K562 (cell line): Measurements from ENCODE around the gene GATAD2B. TPM values are rescaled to one million over a fixed set of nuclear protein-coding genes. Genes with fewer than 3 reads are reported as not detected.

ENCODE experiments used
- ARID4B ChIP-seq: sonication (generic); formaldehyde crosslinking; IDR thresholded peaks from 2 replicates; pipeline ENCODE4 v1.8.0; 2022; ENCODE audit warnings: mild to moderate bottlenecking, missing genetic modification reagents
- CCNT2 ChIP-seq: IDR thresholded peaks from 2 replicates; pipeline ENCODE4 v1.6.1; 2011; ENCODE audit warnings: borderline replicate concordance, low read depth, mild to moderate bottlenecking, moderate library complexity, mixed read lengths, low read length; ENCODE audit not compliant: insufficient read length; ENCODE audit errors: extremely low read depth
- DDX20 ChIP-seq: fragments of 450-650 bp; IDR thresholded peaks from 2 replicates; pipeline ENCODE4 v1.6.1; 2016; ENCODE audit warnings: missing genetic modification characterization, low read depth, mild to moderate bottlenecking, missing compliant biosample characterization, moderate library complexity
- DPF2 ChIP-seq: fragments of 450-650 bp; IDR thresholded peaks from 2 replicates; pipeline ENCODE4 v1.6.1; 2016
- ID3 ChIP-seq, 2 experiments: fragments of 250-450 bp in 1 of 2; fragments of 450-650 bp in 1 of 2; sonication (Bioruptor Pico) in 1 of 2; IDR thresholded peaks; 2 replicates each; pipeline versions ENCODE4 v1.6.1 to v1.8.0; 2016 to 2021; ENCODE audit warnings: mild to moderate bottlenecking in 2 of 2, moderate library complexity in 2 of 2, missing compliant biosample characterization in 1 of 2, missing genetic modification characterization in 1 of 2
- ILF3 ChIP-seq: fragments of 450-650 bp; IDR thresholded peaks from 2 replicates; pipeline ENCODE4 v1.6.1; 2018; ENCODE audit warnings: antibody characterized with exemption, mild to moderate bottlenecking, moderate library complexity, borderline replicate concordance
- NFE2 ChIP-seq: IDR thresholded peaks from 2 replicates; pipeline ENCODE4 v1.6.1; 2014; ENCODE audit warnings: antibody characterized with exemption, low read depth
- NR2F6 ChIP-seq: fragments of 450-650 bp; formaldehyde crosslinking; IDR thresholded peaks from 2 replicates; pipeline ENCODE4 v1.4.0; 2020; ENCODE audit warnings: mild to moderate bottlenecking
- POLR2G ChIP-seq: fragments of 200-400 bp; formaldehyde crosslinking; IDR thresholded peaks from 2 replicates; pipeline ENCODE4 v1.6.1; 2017; ENCODE audit warnings: low read depth, mild to moderate bottlenecking, antibody characterized with exemption, low read length, moderate library complexity
- POU5F1 ChIP-seq: fragments of 150-350 bp; IDR thresholded peaks from 2 replicates; pipeline ENCODE4 v1.6.1; 2014; ENCODE audit warnings: borderline replicate concordance, low read length, low read depth, mild to moderate bottlenecking; ENCODE audit not compliant: partially characterized antibody
- RBBP5 ChIP-seq: fragments of 200-600 bp; sonication (generic); IDR thresholded peaks from 2 replicates; pipeline ENCODE4 v1.6.1; 2012; ENCODE audit warnings: borderline replicate concordance, mild to moderate bottlenecking, low read length, control low read depth, inconsistent platforms; ENCODE audit not compliant: insufficient read depth, poor library complexity, severe bottlenecking
- RFX7 ChIP-seq: fragments of 250-450 bp; sonication (Bioruptor Pico); IDR thresholded peaks from 2 replicates; pipeline ENCODE4 v1.5.1; 2021; ENCODE audit warnings: mild to moderate bottlenecking
- SAFB ChIP-seq: fragments of 200-400 bp; formaldehyde crosslinking; IDR thresholded peaks from 2 replicates; pipeline ENCODE4 v1.6.1; 2017; ENCODE audit warnings: low read depth, low read length, borderline replicate concordance
- SLC30A9 ChIP-seq: fragments of 250-450 bp; sonication (Bioruptor Pico); IDR thresholded peaks from 2 replicates; pipeline ENCODE4 v1.8.0; 2022; ENCODE audit warnings: mild to moderate bottlenecking, moderate library complexity
- SRF ChIP-seq, 2 experiments: fragments of 250-450, 450-650 bp in 1 of 2; sonication (Bioruptor Pico) in 1 of 2; sonication (generic) in 1 of 2; formaldehyde crosslinking; IDR thresholded peaks; 2 replicates each; pipeline versions ENCODE4 v1.5.0 to v1.5.1; 2020 to 2022; ENCODE audit warnings: mild to moderate bottlenecking in 1 of 2, missing genetic modification reagents in 1 of 2
- ZBTB9 ChIP-seq: fragments of 450-650 bp; formaldehyde crosslinking; IDR thresholded peaks from 2 replicates; pipeline ENCODE4 v1.4.0; 2020; ENCODE audit warnings: mild to moderate bottlenecking, moderate library complexity
- ZNF224 ChIP-seq: sonication (generic); formaldehyde crosslinking; IDR thresholded peaks from 2 replicates; pipeline ENCODE4 v1.8.0; 2022; ENCODE audit warnings: mild to moderate bottlenecking, missing genetic modification reagents
- ZNF668 ChIP-seq: fragments of 250-450 bp; sonication (Bioruptor Pico); IDR thresholded peaks from 2 replicates; pipeline ENCODE4 v1.8.0; 2022; ENCODE audit warnings: mild to moderate bottlenecking, inconsistent platforms
- ZNF830 ChIP-seq: fragments of 250-450 bp; sonication (Bioruptor Pico); IDR thresholded peaks from 2 replicates; pipeline ENCODE4 v1.5.0; 2021; ENCODE audit warnings: mild to moderate bottlenecking
- polyA plus RNA-seq, 8 experiments: library from polyadenylated mRNA; depleted of rRNA in 4 of 8; stranded (reverse) in 5 of 8; unstranded in 3 of 8; fragments of >200 nt; fragmentation: Nextera tagmentation in 2 of 8; fragmentation: Illumina TruSeq in 1 of 8; extraction: Ambion mirVana in 2 of 8; extraction: Trizol in 1 of 8; gene quantifications; 2 replicates each; pipeline versions ENCODE4 v1.2.1 to v1.2.3, GENCODE V29; 2011 to 2014; ENCODE audit warnings: inconsistent platforms in 1 of 8, missing spikeins in 1 of 8
- total RNA-seq, 7 experiments: library from RNA; depleted of rRNA in 6 of 7; stranded (reverse); fragments of >200 nt in 6 of 7; fragmentation: Illumina TruSeq in 2 of 7; extraction: Trizol in 2 of 7; gene quantifications; 2 replicates each; pipeline versions ENCODE4 v1.2.1 to v1.2.3, GENCODE V29; 2011 to 2021; ENCODE audit warnings: low replicate concordance in 1 of 7

Gene GATAD2B
- total and polyA plus RNA-seq, 9 of the 15 experiments (the other 6 are each of a cell fraction or from before 2014, with no cell fraction given) = 1.5 to 40.2 (median 4.9) TPM

GRCh38 chr1:153783233-153784190 lies 139.3 kb downstream of the GATAD2B start (continued):
- no peak for TF ChIP-seq RFX7
- TF ChIP-seq SAFB = no peak
- peak; percentile 75 for TF ChIP-seq RBBP5
- TF ChIP-seq DPF2 = no peak; the same call in 1 of the 2 replicates
- TF ChIP-seq ZNF668 = no peak
- no peak for TF ChIP-seq ZNF224
- peak in 1 of 2 experiments; percentile 67; a peak in 2 of 4 replicates for TF ChIP-seq SRF (CRISPR knock-in tag; IDR thresholded peaks at IDR 0.05)
- TF ChIP-seq ZBTB9 = 0 out of 2 replicates have a peak, but pooled peaks have one; percentile 35
- TF ChIP-seq NFE2 = 0 out of 2 replicates have a peak, but pooled peaks have one; percentile 2
- no peak for TF ChIP-seq DDX20 (tag)
- no peak for TF ChIP-seq SLC30A9
- TF ChIP-seq POU5F1 = no peak
- TF ChIP-seq NR2F6 (CRISPR knock-in tag) = no peak
- TF ChIP-seq CCNT2 = peak; percentile 64
- no peak for TF ChIP-seq ILF3
- no peak for TF ChIP-seq ID3 (CRISPR knock-in tag; IDR thresholded peaks at IDR 0.05)
- TF ChIP-seq ID3 (tag; IDR thresholded peaks at IDR 0.05) = no peak
- peak; percentile 98 for TF ChIP-seq POLR2G
- TF ChIP-seq ARID4B (CRISPR knock-in tag) = no peak; the same call in 1 of the 2 replicates
- TF ChIP-seq ZNF830 (CRISPR knock-in tag) = no peak
